ENCODE results near the gene PYDC1. TPM values are rescaled to one million over a fixed set of nuclear protein-coding genes. Genes with fewer than 3 reads are reported as not detected.
A peak's percentile ranks its signal among the peaks of the same experiment; 100 is the strongest.

The PYDC1 gene
- total and polyA plus RNA-seq, 2 of the 8 experiments (the other 6 are each of a cell fraction or from before 2014, with no cell fraction given): 3.5 to 11.1 TPM

GRCh38 chr16:31215287-31216162, 1.4 kb downstream of the PYDC1 start (continued):
- TF ChIP-seq USF2 (IDR thresholded peaks at IDR 0.05; ENCODE audit: low read length): no peak
- TF ChIP-seq KDM4A (IDR thresholded peaks at IDR 0.05; ENCODE audit: low read depth, low read length, severe bottlenecking): peak; percentile 85
- TF ChIP-seq HDAC2 (IDR thresholded peaks at IDR 0.05; ENCODE audit: borderline replicate concordance in 1 of 2, low read depth in 2 of 2, low read length in 2 of 2): peak in 1 of 2 experiments; percentile 1; a peak in 1 of 4 replicates
- TF ChIP-seq JUND (IDR thresholded peaks at IDR 0.05; ENCODE audit: low read length): 0 out of 2 replicates have a peak, but pooled peaks have one; percentile 18
- TF ChIP-seq TAF7 (optimal IDR thresholded peaks at IDR 0.05; ENCODE audit: borderline replicate concordance, low read depth, low read length): no peak
- peak; percentile 84; the same call in 1 of the 2 replicates for TF ChIP-seq RBBP5 (IDR thresholded peaks at IDR 0.05; ENCODE audit: borderline replicate concordance, low read depth, low read length)
- peak; percentile 73 for TF ChIP-seq MAX (IDR thresholded peaks at IDR 0.05)
- 0 out of 4 replicates have a peak, but pooled peaks of 1 of the 3 experiments have one; percentile 5 for TF ChIP-seq CTCF (IDR thresholded peaks at IDR 0.05; ENCODE audit: control extremely low read depth in 1 of 3, insufficient read depth in 1 of 3, low read depth in 1 of 3, low read length in 3 of 3)

All from H1 (cell line).